AG09319 (cell line): ENCODE data around the gene FADS1.

Experiments
- DNase-seq: peaks from one replicate; pipeline ENCODE4 v3.0.0-alpha.2; 2010; ENCODE audit warnings: low read depth; ENCODE audit errors: extremely low read depth
- CTCF ChIP-seq: IDR thresholded peaks from 2 replicates; pipeline ENCODE4 v1.5.1; 2011; ENCODE audit warnings: low read depth, mild to moderate bottlenecking, inconsistent platforms, low read length, moderate library complexity

FADS1 gene

DNA sequence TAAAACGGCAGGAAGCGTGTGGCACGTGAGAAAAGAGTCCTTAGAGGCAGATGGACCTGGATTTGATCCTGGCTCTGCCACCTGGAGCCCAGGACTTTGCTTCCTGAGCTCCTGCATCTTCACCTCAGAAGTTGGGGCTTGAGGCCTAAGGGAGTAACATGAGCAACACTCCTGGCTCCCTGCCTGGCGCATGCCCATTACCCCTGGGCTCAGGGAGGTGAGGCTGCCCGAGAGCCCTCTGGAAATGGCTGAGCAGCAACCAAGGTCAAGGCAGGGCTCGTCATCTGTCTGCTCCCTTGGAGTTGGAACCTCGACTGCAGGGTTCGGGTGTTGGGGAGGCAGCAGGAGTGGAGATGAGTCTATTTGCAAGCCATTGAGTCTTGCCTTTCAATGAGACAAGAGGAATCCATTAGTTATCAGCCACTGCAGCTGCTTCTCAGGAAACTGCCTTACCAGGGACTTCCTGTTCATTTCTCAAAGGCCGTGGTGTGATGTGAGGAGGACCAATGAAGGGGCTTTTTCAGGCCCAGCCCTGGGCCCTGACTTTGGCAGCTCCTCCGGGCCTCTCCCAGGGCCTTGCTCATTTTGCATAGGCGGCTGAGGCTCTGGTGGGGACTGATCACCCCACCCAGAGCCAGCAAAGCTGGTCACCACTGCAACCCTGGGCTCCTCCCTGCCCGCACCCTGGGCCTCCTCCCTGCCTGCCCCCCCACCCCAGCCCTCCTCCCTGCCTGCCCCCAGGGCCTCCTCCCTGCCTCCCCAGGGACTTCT lies 17.7 kb upstream of the FADS1 start:
- no peak for TF ChIP-seq CTCF
- DNase-seq, result no peak

DNA sequence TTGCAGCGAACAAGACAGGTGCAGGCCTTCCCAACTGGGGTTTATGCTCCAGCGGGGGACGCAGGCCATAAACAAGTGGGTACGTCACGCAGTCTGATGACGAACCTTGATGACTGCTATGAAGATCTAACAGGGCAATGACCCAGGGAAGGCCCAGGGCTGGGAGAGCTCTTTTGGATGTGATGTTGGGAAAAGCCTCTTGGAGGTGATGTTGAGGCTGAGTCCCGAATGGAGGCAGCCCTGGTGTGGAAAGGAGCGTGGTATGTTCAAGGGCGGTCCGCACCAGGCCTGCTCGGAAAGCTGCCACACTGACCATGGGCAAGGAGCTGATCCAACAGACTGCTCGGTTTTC lies 17.1 kb upstream of the FADS1 start:
- no peak for TF ChIP-seq CTCF
- DNase-seq, result no peak

DNA sequence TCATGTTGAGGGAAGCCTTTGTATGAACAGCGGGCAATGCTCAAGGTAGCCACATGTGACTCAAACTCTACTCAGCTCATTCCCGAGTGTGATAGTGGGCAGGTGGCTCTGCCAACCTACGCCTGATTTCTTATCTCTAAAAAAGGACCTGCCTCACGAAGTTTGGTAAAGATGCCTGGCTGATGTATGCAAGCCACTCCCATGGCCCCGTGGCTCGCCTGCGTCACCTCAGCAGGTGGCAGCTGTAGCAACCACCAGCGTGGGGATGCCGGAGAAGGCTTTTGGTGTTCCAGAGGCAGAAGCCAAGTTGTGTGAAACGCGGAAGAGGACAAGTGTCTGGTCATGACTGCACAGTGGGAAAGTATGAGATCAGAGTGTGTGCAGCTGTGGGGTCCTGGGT lies 16.7 kb upstream of the FADS1 start:
- DNase-seq, result no peak
- no peak for TF ChIP-seq CTCF

DNA sequence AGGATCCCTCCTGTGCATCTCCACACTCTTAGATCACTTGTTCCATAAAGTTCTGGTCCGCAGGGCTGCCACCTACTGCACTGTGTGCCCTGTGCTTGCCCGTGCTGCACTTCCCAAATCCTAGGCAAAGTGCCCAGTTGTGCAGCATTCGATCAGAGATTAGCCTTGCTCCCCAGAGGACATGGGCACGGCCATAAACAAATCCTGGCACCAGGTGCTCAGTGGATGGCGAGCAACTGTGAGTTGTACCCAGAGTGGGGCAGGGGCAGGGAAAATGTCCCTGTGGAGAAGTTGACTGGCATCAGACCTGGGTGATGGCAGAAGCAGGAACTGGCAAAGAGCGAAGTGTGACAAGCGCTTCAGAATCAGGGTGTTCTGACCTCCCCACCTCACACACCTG lies 16.0 kb upstream of the FADS1 start:
- DNase-seq, result no peak
- no peak for TF ChIP-seq CTCF

- no peak for TF ChIP-seq CTCF
- no peak for DNase-seq
These were observed 15.4 kb upstream of the FADS1 start for GRCh38 chr11:61832207-61832606.

DNA sequence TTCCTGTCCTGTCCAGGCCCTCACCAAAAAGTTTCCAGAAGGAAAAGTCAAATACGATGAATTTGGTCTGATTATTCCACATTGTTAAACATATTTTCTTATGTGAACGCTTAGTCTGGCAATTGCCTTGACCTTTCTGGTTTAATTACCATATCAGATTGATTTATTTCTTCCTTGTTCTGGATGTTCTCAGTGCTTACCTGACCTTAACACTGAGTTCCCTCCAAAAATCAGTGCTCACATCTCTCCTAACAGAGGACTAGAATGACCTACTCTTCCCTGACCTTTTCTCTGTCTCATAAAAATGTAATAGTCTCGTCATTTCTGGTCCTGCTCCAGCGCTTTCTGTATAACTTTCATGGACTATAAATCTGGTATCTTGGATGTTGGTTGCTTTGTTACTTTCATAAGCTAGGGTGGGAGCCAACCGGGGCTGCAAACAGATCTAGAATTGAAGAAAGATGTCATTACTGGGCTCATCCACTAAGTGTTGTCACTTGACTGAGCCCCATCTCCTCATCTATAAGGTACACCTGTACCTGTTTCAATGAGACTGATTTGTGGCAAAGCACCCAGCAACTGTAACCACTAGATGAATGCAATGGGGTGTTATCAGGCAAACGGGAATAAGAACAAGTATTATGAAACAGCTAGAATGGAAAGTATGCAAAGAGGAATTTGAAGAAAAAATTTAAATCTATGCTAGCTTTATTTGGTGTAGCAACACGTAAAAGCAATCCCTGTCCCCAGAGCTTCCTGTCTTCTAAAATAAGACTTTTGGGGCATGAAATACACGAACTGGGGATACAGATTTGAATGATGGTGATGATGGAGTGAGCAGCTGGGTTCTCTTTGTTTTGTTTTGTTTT lies 13.7 kb upstream of the FADS1 start:
- TF ChIP-seq CTCF, result no peak
- no peak for DNase-seq

DNA sequence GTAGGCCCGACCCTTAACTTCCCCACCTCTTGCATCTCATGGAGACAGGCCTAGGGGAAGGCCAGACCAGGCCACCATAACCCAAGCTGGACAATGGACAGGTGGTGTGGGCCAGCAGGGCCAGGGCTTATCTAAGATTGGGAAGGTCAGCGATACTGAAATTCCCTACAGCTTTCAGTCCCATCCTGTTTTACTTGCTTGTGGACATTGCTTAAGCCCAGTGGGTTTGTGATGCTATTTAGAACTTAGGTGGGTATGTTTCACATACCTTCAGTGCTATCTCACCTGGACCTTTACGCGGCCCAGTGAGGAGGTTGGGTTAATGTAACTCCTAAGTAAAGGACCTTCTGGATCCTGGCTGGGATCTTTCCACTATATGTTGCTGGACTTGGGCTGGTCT lies 13.0 kb upstream of the FADS1 start:
- no peak for DNase-seq
- TF ChIP-seq CTCF, result no peak
